Kidney (tissue), 14 donors: ENCODE data around the gene EHD4. TPM values are rescaled to one million over a fixed set of nuclear protein-coding genes. Genes with fewer than 3 reads are reported as not detected.

Experiments used
- DNase-seq, 5 donors: peaks; one replicate each; pipeline ENCODE4 v3.0.0-alpha.2; 2013 to 2020
- FAIRE-seq: peaks from 2 replicates; lab custom pipeline; 2012; peaks lifted over from hg19 to GRCh38; lab: Jason Lieb, UNC
- H3K27ac ChIP-seq, 2 donors: one replicate each; pipeline ENCODE4 v1.7.0; 2013; ENCODE audit warnings: low read depth in 2 of 2, low read length in 2 of 2, inconsistent platforms in 1 of 2
- H3K27me3 ChIP-seq: one replicate; pipeline ENCODE4 v1.7.1; 2013; ENCODE audit warnings: low read length, inconsistent platforms; ENCODE audit not compliant: control insufficient read depth, insufficient read depth
- H3K36me3 ChIP-seq, 3 donors: one replicate each; pipeline versions ENCODE4 v1.7.0 to v1.7.1; 2013; ENCODE audit warnings: low read length in 3 of 3, control low read depth in 1 of 3, inconsistent platforms in 1 of 3; ENCODE audit not compliant: insufficient read depth in 3 of 3, control insufficient read depth in 2 of 3
- H3K4me1 ChIP-seq, 3 donors: one replicate each; pipeline versions ENCODE4 v1.7.0 to v1.7.1; 2013; ENCODE audit warnings: low read length in 3 of 3, inconsistent platforms in 1 of 3, low read depth in 1 of 3; ENCODE audit not compliant: control insufficient read depth in 2 of 3, insufficient read depth in 2 of 3
- H3K4me3 ChIP-seq, 3 donors: one replicate each; pipeline versions ENCODE4 v1.7.0 to v1.8.1; 2013; ENCODE audit warnings: low read length in 3 of 3, control low read depth in 1 of 3, inconsistent platforms in 1 of 3
- H3K9ac ChIP-seq, 3 donors: one replicate each; pipeline versions ENCODE4 v1.7.0 to v1.7.1; 2013; ENCODE audit warnings: low read length in 3 of 3, control low read depth in 1 of 3, inconsistent platforms in 1 of 3
- H3K9me3 ChIP-seq, 3 donors: one replicate each; pipeline versions ENCODE4 v1.7.0 to v1.7.1; 2013; ENCODE audit warnings: low read length in 3 of 3, control low read depth in 1 of 3, inconsistent platforms in 1 of 3; ENCODE audit not compliant: control insufficient read depth in 2 of 3, insufficient read depth in 1 of 3
- intact Hi-C: fragments of 100-400 bp; cut with DNase I; formaldehyde crosslinking; loops from one replicate; pipeline ENCODE4 v1.11.1; 2022
- polyA plus RNA-seq: library from polyadenylated mRNA; stranded (reverse); fragments of 350-450 nt; fragmentation: Illumina TruSeq; extraction: RNeasy Lipid Tissue Mini Kit (QIAGEN cat#74804); gene quantifications from one replicate; pipeline ENCODE4 v1.2.3, GENCODE V29; 2014; ENCODE audit warnings: low read depth, low replicate concordance; ENCODE audit not compliant: insufficient read depth
- total RNA-seq: library from RNA; stranded (reverse); fragmentation: NEBNext Ultra II Directional; extraction: Animal tissue kit (Norgen Biotek cat#: 25700); gene quantifications from one replicate; pipeline ENCODE4 v1.2.1, GENCODE V29; 2021
- TF ChIP-seq, protein P1 (sequence below): IDR thresholded peaks from 3 replicates; pipeline ENCODE4 v1.5.1; 2012; ENCODE audit warnings: mild to moderate bottlenecking, moderate library complexity, borderline replicate concordance; ENCODE audit not compliant: insufficient read depth; ENCODE audit errors: extremely low read depth
- donor health status: control.
- donor health status: control.
- donor health status: control.
- donor health status: control.
- donor health status: control.
- donor health status: DM: yes; HTN: yes; CAD: no.
- donor health status: Normal renal cell carcinoma (clear cell type).

The EHD4 gene
- total and polyA plus RNA-seq, 2 donors from 2014 or later, result 15.7 to 38.5 TPM

DNA sequence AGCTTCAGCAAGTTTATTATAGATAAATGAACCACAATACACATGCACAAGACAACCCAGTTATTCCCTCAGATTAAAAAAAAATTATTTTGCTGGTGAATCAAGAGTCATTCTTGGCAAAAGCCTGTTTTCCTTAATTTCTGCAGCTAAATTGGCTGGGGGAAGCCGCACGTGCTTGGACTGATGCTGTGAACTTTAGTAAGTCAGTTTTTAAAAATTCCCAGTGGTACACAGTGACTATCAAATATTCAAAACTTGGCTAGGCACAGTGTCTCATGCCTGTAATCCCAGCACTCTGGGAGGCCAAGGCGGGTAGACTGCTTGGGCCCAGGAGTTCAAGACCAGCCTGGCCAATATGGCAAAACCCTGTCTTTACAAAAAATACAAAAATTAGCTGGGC, 23.9 kb downstream of the EHD4 start:
- no peak overlapping the region for H3K27ac ChIP-seq
- no peaks in the 10 kb centered on the region for H3K27me3 ChIP-seq
- peaks cover 0 to 5% (median 2%) of the 10 kb centered on the region in 3 donors for H3K36me3 ChIP-seq

DNA sequence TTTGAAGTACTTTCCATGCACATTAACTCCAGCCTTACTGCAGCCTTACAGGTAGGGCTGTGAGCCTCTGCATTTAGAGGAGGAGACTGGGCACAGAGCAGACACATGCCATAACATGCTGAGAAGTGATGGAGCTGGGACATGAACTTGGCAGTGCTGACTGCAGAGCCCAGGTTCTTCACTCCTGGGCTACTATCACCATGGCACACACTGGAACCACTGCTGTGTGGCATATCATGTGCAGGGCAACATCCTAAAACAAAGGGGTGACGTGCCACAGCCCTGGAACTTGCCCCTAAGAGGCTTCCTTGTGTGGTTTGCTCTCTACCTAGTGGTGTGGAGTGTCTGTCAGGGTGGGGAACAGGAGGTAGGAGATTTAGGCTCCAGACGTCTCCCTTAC, 25.4 kb downstream of the EHD4 start:
- Histone ChIP-seq H3K9me3 (no peaks in the 10 kb centered on the region), H3K27me3 (no peaks in the 10 kb centered on the region), H3K36me3 (peaks cover 0 to under 1% (median 0%) of the 10 kb centered on the region in 3 donors), H3K27ac (no peak overlapping the region), H3K4me1 (peaks cover 4 to 41% (median 24%) of the 10 kb centered on the region in 3 donors), H3K4me3 (no peak overlapping the region), H3K9ac (no peak overlapping the region)
- TF ChIP-seq, protein P1, sequence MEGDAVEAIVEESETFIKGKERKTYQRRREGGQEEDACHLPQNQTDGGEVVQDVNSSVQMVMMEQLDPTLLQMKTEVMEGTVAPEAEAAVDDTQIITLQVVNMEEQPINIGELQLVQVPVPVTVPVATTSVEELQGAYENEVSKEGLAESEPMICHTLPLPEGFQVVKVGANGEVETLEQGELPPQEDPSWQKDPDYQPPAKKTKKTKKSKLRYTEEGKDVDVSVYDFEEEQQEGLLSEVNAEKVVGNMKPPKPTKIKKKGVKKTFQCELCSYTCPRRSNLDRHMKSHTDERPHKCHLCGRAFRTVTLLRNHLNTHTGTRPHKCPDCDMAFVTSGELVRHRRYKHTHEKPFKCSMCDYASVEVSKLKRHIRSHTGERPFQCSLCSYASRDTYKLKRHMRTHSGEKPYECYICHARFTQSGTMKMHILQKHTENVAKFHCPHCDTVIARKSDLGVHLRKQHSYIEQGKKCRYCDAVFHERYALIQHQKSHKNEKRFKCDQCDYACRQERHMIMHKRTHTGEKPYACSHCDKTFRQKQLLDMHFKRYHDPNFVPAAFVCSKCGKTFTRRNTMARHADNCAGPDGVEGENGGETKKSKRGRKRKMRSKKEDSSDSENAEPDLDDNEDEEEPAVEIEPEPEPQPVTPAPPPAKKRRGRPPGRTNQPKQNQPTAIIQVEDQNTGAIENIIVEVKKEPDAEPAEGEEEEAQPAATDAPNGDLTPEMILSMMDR, result no peak
- intact Hi-C loops, result no loop called here
- no peak for DNase-seq
- no peak for FAIRE-seq

More for the DNA sequence above, 23.9 kb downstream of the EHD4 start:
- intact Hi-C loops, result no loop called here
- DNase-seq (no peak), FAIRE-seq (no peak)
- TF ChIP-seq, protein P1, result no peak
- H3K4me3 ChIP-seq, result no peak overlapping the region
- H3K9me3 ChIP-seq, result no peaks in the 10 kb centered on the region
- no peak overlapping the region for H3K9ac ChIP-seq
- peaks cover 4 to 39% (median 24%) of the 10 kb centered on the region in 3 donors for H3K4me1 ChIP-seq

DNA sequence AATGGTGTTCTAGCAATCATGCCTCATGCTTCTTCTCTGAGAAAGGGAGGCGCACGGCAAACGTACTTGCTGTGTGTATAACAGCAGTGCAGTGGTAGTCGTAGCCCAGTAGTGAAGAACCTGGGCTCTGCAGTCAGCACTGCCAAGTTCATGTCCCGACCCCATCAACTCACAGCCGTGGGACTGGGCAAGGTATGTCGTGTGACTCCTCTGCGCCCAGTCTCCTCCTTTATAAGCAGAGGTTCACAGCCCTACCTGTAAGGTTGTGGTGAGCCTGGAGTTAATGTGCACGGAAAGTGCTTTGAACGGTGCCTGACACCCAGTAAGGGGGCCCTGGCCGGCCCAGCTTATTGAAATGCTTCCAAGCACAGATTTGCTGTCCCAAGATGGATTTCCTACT, 26.6 kb downstream of the EHD4 start:
- Histone ChIP-seq H3K9ac (no peak overlapping the region), H3K4me1 (peaks cover 4 to 38% (median 25%) of the 10 kb centered on the region in 3 donors), H3K27me3 (no peaks in the 10 kb centered on the region), H3K36me3 (no peaks in the 10 kb centered on the region), H3K9me3 (no peaks in the 10 kb centered on the region), H3K4me3 (no peak overlapping the region), H3K27ac (no peak overlapping the region)
- intact Hi-C loops, result no loop called here
- FAIRE-seq (no peak), DNase-seq (no peak)
- TF ChIP-seq, protein P1, result no peak

DNA sequence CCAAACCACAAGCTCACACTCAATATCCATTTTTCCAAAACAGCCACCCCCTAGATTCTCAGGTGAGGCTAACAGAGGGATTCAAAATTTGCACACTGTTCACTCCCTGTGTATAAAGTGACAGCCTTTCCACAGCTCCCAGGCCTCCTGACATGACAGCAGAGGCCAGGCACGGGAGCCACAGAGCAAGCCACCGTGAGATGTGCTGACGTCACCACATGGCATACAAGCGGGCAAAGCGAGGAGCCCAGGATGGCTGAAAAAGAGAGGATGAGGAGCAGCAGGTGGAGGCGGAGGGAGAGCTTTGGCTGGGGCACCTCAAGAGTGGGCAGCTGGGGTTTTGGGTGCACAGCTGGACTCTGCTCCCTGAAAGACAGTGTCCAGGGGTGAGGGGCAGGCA, 27.1 kb downstream of the EHD4 start:
- Histone ChIP-seq H3K9ac (no peak overlapping the region), H3K4me1 (peaks cover 4 to 33% (median 22%) of the 10 kb centered on the region in 3 donors), H3K27me3 (no peaks in the 10 kb centered on the region), H3K9me3 (no peaks in the 10 kb centered on the region), H3K36me3 (peaks cover 0 to 1% (median 0%) of the 10 kb centered on the region in 3 donors), H3K4me3 (no peak overlapping the region), H3K27ac (no peak overlapping the region)
- intact Hi-C loops, result no loop called here
- FAIRE-seq, result no peak
- DNase-seq, result no peak
- TF ChIP-seq, protein P1, result no peak
